Vagina (tissue), 2 donors: ENCODE data around the gene PHTF1.

Experiments
- POLR2A ChIP-seq, 2 donors: fragments of 450-650 bp; IDR thresholded peaks; one replicate each; pipeline ENCODE4 v1.6.1; 2017; ENCODE audit warnings: antibody characterized with exemption in 2 of 2, mild to moderate bottlenecking in 2 of 2, moderate library complexity in 2 of 2
- TF ChIP-seq, protein P1 (sequence below), 3 experiments: fragments of 450-650 bp in 2 of 3; fragments of 200-600 bp in 1 of 3; sonication (generic) in 1 of 3; IDR thresholded peaks; one replicate each; pipeline ENCODE4 v1.5.1; 2017 to 2019; ENCODE audit warnings: antibody characterized with exemption in 3 of 3, mild to moderate bottlenecking in 2 of 3, moderate library complexity in 2 of 3

DNA sequence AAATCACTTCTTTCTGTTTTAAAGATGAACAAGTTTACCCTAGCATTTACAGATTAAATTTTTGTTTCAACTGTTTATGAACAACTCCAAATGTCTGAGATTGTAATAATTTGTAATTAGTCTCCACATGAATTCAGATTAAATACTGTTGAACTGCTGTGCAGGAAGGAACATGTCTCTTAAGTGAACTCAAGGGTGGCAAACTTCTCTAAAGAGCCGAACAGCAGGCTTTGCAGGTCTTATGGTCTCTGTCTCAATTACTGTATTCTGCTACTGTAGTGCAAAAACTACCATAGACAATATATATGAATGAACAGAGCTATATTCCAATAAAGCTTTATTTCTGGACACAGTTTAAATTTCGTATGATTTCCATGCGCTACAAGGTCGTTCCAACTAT is 46.4 kb upstream of the PHTF1 start:
- TF ChIP-seq, protein P1, sequence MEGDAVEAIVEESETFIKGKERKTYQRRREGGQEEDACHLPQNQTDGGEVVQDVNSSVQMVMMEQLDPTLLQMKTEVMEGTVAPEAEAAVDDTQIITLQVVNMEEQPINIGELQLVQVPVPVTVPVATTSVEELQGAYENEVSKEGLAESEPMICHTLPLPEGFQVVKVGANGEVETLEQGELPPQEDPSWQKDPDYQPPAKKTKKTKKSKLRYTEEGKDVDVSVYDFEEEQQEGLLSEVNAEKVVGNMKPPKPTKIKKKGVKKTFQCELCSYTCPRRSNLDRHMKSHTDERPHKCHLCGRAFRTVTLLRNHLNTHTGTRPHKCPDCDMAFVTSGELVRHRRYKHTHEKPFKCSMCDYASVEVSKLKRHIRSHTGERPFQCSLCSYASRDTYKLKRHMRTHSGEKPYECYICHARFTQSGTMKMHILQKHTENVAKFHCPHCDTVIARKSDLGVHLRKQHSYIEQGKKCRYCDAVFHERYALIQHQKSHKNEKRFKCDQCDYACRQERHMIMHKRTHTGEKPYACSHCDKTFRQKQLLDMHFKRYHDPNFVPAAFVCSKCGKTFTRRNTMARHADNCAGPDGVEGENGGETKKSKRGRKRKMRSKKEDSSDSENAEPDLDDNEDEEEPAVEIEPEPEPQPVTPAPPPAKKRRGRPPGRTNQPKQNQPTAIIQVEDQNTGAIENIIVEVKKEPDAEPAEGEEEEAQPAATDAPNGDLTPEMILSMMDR (IDR thresholded peaks at IDR 0.05) = no peak
- no peak for TF ChIP-seq POLR2A (IDR thresholded peaks at IDR 0.05)
